Stimulated activated naive CD4-positive, alpha-beta T cell (primary cell): Measurements from ENCODE around the gene HRK.
A peak's percentile ranks its signal among the peaks of the same experiment; 100 is the strongest.

Source experiments
- DNase-seq, 6 experiments: peaks; one replicate each; lab custom pipeline; 2025; lab: John Stamatoyannopoulos, UW

Gene HRK

DNA sequence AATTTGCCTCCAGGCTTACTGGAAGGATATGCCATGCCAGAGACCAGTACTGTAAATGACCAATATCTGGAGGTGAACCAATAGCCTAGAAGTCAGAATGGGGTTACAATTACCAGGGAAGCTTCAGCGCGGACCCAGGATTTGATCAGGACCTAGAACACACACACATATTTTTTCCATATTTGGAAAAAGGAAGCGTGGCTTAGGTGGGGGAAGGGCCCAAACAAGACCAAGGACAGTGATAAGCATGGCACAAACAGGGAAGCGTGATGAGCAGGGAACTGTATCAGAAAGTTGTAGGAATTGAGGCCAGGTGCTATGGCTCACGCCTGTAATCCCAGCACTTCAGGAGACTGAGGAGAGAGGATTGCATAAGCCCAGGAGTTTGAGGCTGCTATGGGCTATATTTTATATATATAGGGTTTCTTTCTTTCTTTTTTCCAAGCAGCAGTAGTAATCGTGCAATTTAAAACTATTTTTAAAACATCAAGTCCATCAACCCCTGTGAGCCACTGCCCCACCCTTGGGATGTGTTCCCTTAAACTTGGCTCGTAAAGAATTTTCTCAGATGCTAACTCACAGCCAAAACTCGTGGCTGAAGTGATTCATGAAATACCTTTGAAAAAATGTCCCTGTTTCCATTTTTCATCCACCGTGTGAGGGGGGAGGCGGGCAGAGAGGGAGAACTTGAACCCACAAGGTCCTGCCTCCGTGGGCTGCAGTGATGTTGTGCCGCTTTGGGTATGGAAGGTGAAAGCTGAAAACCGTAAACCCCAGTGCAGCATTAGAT lies 16.7 kb downstream of the HRK start:
- no peak for DNase-seq

DNA sequence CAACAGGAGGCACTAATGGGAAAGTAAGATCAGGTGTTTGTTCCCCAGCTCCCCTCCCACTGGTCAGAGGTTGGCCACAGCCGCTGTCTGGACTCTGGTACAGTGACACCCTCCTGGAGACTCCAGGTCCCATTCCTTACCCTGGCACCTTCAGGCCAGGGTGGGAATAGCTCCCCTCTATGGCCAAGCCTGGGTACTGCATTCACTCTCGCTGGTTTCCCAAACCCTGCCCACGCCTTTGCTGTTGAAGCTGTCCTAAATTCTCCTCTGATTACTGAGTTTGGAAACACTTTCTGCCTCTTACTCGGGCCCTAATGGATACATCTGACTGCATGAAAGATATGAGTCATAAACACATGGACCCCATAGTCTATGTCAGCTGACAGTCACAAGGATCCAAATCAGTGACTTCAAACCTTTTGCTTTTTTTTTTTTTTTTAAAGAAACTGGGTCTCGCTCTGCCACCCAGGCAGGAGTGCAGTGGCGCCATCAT lies 17.9 kb downstream of the HRK start:
- DNase-seq, result no peak

DNA sequence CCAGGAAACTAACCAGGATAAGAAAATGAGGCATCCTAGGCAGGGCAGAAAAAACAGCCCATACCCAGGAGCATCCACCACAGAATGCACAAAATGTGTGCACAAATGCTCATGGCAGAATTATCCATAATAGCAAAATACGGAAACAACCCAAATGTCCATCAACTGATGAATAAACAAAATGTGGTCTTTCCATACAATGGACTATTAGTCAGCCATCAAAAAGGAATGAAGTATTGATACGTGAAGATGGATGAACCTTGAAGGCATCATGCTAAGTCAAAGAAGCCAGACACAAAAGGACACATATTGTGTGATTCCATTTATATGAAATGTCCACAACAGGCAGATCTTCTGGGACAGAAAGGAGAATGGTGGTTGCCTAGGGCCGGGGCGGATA lies 19.1 kb downstream of the HRK start:
- DNase-seq, result no peak

DNA sequence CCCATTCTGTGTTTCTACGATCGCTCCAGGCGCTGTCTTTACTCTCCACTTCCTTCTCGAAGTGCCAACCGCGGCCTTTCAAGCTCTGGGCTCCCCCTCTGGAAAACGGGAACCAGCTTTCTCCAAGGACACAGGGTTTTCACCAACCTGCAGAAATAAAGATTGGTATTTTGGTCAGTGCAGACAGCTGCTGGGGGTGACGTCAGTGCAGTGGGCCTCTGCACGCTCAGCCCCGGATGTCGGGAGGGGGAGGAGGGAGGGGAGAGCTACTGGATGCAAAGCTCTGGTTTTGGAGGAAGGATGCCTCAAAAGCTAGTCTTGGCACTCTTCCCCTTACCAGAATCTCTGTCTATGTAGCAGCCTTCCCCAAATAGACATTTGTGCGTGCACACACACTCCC lies 19.9 kb downstream of the HRK start:
- peak in 2 of 6 experiments; percentile 6 to 12 for DNase-seq

DNA sequence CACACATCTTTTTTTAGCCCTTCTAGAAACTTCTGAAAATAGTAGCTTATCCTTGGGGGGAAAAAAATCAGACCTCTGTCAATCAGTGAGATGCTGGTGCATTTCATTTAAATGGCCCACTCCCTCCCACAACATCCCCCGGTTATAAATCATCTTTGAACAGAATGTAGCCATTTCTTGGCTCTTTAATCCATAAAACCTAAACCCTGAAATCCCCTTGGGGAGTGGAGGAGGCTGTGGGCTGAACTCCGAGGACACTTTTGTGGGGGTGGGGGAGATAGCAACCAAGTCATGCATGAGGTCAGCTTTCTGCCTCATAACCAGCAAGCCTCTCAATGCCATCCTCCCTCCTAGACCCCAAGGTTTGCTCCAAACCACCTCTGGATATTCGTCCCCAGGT lies 21.0 kb downstream of the HRK start:
- no peak for DNase-seq

DNA sequence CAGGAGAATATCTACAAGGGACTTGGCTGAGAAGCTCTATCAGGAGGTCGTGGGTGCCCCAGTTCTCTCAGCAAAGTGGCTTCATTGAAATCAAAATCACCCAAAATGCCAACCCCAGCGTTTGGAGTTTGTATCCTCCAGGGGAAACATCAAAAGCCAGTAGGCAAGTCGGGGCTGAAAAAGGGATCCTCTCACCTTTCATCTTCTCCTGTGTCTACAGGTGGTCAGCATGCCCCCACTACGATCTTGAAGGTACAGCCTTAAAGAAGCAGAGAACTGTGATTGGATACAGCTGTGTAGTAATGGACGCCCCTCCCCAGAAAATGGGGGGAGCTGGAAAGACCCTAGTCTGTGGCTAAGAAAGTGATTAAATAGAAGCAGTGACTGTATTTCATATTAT lies 22.2 kb downstream of the HRK start:
- no peak for DNase-seq

DNA sequence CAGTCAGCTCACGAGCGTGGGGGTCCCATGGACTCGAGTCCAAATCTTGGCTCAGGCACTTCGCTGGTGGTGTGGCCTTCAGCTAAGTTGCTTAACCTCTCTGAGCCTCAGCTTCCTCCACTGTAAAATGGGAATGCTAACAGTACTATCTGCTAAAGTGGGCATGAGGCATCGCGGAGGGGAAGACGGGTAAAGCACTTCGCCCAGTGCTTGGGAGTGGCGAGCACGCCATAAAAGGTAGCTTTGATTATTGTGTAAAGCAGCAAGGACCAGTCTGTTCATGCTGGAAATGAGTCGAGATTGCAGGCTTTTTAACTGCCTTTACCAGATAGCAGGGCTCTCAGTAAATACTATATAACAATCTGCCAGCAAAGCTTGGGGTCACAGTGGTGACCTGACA lies 24.5 kb downstream of the HRK start:
- no peak for DNase-seq

DNA sequence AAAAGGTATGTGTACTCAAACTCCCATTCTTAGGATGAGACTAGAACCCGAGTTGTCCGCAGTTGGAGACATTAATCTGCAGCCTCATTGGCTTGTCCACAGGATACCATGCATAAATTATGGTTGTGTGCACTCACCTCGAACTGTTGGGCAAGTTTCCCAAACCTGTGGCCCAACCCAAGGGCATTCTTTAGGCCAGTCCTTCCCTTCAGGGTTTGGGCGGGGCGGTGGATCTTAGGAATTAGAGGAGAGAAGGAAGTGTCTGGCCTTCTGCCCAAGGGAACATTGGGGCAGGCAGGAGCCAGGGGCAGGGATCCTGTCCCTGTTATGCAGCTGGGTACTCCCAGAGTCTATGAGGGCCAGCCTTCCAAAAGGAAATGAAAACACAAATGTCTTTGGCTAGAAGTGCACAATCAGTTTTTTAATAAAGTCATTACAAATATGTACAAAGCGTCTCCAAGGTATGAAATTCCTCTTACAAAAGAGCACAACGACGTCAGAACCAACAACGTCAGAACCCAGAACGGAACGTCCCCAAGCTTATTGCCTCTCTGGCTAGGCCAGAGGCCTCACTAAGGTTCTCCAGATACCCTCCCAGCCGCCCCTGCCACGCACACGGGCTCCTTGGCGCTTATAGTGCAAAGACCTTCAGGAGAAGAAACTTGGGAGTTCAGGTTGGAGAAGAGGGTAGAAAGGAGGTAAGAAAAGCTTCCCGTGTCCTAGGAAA lies 25.3 kb downstream of the HRK start:
- no peak for DNase-seq

DNA sequence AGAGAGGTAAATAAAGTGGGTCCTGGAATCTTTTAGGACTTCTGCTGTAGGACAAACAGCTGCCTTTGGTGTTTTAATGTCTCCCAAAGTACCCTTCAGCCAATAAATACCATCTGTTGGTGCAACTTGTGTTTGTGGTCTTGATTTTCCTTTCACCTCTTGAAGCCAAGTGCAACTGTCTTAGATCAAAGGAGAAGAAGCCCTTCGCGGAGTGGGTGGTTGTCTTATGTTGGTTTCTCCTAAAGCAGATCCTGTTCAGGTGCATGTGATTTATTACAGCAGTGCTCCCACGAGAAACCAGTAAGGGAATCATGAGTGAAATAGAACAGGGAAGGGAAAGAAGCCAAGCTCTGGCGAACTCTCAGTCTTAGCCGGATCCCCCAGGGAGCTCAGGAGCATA lies 27.7 kb downstream of the HRK start:
- no peak for DNase-seq

DNA sequence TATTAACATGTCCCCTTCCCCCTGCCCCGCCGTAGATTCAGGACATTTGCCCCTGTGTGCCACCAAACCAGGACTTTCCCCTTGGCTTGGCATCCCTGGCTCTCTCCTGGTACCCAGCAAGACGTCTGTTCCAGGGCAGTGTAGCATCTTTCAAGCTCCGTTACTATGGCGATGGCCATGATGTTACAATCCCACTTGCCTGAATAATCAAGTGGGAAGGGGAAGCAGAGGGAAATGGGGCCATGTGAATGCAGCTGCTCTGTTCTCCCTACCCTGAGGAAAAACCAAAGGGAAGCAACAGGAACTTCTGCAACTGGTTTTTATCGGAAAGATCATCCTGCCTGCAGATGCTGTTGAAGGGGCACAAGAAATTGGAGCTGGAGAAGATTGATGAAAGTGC lies 28.9 kb downstream of the HRK start:
- no peak for DNase-seq

DNA sequence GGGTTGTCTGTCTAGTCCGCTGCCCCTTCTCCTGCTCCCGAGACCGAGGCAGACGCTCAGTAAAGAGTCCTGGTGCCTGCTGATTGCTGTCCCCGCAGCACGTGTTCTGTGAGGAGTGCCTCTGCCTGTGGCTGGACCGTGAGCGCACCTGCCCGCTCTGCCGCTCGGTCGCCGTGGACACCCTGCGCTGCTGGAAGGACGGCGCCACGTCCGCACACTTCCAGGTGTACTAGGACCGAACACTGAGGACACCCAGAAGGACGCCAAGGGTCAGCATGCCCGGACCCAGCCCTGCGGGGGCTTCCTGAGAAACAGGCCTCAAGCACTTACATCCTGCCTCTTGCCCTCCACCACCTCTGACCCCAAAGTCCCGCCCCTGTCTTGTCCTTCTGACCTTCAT lies 32.0 kb downstream of the HRK start:
- no peak for DNase-seq

DNA sequence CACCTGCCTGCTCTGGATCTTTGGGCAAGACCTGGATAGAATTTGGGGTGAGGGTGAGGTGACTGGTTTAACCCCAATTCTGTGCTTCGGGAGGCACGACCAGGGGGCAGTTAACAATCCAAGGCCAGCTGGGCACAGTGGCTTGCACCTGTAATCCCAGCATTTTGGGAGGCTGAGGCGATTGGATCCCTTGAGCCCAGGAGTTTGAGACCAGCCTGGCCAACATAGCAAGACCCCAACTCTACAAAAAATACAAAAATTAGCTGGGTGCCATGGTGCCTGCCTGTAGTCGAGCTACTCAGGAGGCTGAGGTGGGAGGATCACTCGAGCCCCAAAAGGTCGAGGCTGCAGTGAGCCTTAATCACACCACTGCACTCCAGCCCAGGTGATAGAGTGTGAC lies 38.2 kb downstream of the HRK start:
- no peak for DNase-seq

DNA sequence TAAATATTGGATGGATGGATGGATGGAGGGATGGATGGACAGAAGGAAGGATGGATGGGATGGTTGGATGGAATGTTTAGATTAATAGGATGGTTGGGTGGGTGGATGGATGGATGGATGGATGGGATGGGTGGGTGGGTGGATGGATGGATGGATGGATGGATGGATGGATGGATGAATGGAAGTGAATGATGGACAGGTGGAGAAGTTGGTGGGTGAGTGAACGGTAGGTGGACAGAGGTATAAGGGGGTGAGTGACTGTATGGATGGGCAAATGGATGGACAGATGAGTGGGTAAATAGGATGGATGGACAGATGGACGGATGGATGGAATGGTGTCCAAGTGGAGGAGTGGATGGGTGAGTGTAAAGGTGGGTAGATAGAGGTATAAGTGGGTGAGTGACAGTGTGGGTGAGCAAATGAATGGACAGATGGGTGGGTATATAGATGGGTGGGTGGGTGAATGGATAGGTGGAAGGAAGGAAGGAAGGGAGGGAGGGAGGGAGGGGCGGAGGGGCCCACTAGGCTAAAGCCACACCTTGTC lies 41.9 kb downstream of the HRK start:
- no peak for DNase-seq

DNA sequence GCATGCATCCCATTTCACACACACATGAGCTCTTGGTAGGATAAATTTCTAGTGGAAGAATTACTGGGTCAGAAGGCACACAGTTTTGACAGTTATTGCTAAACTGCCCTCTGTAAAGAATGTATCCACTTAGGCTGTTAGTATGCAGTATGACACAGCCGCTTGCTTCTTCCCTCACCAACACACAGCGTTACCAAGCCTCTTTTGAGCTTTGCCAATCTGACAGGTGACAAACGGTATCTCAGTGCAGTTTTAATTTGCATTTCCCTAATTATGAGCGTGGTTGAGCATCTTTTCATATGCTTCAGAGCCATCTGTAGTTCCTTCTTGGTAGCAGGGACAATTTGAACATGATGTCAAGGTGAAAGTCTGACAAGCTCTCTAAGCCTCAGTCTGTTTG lies 42.9 kb downstream of the HRK start:
- no peak for DNase-seq

DNA sequence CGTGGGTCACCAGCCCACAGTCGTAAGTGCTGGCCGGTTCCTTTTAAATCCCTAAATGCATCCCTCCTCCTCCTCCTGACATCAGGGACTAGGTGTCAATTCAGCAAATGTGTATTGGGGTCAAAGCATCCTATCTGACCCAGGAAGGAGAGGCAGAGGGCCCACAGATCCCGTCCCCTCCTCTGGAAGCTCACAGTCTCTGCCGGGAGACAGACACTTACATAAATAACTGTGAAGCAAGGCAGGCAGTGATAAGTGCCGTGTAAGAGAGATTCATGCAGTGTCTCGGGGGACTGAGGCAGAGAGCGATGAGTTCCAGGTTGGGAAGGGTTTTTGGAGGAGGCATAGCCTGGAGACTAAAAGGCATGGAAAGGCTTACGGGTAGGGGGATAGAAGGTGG lies 44.1 kb downstream of the HRK start:
- no peak for DNase-seq

DNA sequence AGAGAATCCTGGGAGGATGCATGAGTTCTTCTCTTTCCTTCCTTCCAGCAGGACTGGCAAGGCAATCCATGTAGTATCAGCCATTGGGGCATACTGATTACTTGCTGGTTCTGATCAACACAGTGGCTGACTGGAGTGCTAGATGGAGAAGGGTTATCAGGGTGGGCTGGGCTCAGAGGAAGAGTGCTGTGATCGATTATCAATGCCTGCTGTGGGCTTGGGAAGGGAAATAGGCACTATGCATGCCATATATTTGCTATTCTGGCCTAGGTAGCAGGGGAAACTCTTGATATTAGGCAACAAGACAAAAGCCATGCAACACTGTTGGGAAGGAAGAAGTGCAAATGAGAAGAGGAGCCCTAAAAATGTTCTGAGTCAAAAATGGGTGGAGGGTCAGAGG lies 45.8 kb downstream of the HRK start:
- no peak for DNase-seq

DNA sequence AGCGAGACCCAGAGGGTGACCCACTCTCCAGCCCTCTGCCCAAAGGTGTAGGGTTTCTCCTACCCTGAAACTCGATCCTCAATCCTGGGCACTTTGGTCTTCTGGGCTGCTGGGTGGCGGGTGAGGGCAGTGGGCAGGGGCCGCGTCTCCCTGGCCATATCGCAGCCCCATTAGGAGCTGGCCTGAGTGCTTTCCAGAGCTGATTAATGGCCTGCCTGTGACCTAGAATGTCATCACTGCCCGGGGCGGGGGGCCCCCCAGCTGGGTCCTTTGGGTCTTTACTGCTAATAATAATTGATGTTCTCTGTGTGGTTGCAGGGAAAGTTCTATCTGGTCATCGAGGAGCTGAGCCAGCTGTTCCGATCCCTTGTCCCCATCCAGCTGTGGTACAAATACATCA lies 47.8 kb downstream of the HRK start:
- DNase-seq, result no peak

DNA sequence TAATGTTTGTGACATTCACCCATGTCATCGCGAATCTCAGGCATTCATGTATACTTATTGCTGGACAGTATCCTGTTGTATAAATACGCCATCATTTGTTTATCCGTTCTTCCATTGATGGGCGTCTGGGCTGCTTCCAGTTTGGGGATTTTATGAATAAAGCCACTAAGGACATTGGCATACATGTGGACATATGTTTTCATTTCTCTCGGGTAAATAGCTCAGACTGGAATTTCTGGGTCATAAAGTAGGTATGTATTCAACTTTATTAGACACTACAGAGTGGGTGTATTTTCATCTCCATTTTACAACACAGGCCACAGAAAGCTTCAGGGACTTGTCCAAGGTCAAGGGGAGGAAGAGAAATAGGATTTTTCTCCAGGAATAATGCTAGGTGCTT lies 48.9 kb downstream of the HRK start:
- no peak for DNase-seq

DNA sequence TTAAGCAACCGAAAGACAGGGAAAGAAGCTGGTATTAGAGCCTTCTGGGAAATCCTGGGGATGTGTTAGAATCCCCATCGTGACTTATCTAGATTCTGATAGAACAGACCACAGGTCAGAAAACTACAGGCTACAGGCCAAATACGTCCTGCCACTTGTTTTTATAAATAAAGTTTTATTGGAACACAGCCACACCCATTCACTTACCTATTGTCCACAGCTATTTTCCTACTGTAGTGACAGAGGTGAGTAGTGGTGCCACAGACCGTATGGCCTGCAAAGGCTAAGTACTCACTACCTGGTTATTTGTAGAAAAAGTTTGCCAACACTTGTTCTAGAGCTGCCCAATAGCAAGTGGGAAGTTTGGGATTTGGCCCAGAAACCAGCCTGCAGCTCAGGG lies 53.8 kb downstream of the HRK start:
- no peak for DNase-seq

DNA sequence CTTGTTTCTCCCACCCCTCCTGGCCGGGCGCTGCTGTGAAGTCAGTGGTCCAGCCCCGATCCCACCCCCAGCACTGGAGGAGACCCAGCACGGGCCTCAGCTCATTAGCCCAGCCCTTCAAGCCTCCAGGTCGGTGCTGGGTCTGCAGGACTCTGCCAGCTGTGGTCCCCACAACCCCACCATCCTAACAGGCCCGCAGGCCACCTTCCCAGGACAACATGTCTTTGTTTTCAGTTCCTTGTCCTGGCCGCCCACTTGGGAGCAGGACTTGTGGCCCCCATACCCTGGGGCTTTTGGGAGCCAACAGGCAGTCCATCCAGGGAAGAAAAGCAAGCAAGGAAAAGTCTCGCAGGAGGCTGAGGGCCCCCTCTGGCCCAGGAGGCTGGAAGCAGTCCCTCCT lies 60.0 kb downstream of the HRK start:
- DNase-seq, result no peak

DNA sequence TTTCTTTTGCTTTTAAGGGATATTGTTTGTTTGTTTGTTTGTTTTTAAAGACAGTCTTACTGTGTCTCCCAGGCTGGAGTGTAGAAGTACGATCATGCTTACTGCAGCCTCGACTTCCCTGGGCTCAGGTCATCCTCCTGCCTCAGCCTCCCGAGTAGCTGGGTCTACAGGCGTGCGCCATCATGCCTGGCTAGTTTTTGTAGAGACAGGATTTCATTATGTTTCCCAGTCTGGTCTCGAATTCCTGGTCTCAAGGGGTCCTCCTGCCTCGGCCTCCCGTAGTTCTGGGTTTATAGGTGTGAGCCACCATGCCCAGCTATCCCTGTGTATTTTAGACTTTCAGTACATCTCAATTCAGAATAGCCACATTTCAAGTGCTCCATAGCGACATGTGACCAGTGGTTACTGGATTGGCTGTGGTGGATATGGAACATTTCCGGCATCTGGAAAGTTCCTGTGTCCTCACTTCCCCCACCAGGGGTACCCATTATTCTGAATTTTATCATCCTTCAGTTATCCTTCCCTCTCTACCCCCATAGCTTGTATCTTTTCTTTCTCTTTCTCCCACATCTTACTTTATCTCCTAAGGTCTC lies 61.1 kb downstream of the HRK start:
- DNase-seq, result no peak

DNA sequence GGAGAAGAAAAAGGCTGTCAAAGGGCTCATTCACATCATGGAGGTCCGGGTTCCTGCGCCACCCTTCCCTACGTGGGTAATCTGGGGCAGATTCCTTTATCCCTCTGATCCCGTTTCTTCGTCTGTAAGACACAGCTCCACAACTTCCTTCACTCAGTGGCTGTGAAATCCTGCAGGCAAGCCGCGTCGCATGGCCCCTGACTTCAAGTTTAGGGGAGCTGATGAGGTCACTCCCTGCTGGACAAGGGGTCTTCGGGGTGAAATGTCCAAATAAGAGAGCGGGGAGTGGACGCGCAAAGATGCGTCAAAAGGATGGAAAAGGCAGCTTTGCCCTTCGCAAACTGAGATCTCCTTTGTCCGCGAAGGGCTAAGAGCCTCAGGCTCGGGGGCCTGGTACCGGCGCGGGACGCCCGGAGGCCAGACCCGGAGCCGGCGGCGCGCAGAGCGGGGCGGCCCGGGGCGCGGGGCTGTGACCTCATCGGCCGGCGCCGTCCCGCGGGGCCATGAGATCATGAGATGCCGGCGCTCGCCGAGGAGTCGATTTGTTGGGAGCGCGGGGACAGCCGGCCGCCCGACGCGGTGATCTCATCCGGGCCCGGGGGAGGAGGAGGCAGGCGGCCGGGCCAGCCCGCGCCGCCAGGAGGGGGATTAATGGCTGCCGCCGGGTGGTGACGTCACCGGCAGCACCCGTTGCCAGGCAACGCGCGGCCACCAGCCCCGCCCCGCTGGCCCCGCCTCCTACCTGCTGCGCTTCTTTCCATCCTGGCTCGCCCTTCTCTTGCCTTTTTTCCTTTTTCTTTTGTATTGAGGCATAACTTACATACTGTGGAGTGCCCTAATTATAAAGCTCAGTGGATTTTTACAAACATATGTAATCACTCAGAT lies 62.1 kb downstream of the HRK start:
- peak; percentile 79 to 91 (median 88) for DNase-seq
